ENCODE measurements around the gene OCA2.

DNA sequence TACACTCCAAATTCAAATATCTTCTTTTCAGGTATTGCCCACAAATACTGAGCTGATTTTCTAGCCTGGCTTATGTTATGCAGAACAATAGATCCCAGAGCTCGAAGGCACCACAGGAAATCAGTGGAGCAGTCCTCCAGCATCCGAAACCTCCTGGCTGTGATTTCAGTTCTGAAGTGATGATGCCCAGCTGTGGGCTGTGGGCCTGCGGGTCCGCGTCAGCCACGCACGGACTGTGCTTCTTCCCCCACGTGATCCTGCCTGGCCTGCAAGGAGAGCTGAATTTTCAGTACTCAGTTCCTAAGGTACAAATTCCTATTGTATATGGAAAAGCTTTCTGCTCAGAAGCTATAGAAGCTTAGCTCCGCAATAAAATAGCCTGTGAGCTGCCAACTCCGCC is 96.2 kb downstream of the OCA2 start:
- TF ChIP-seq POLR2A (IDR thresholded peaks at IDR 0.05; ENCODE audit: low read depth, low read length): no peak
- TF ChIP-seq, protein P1, sequence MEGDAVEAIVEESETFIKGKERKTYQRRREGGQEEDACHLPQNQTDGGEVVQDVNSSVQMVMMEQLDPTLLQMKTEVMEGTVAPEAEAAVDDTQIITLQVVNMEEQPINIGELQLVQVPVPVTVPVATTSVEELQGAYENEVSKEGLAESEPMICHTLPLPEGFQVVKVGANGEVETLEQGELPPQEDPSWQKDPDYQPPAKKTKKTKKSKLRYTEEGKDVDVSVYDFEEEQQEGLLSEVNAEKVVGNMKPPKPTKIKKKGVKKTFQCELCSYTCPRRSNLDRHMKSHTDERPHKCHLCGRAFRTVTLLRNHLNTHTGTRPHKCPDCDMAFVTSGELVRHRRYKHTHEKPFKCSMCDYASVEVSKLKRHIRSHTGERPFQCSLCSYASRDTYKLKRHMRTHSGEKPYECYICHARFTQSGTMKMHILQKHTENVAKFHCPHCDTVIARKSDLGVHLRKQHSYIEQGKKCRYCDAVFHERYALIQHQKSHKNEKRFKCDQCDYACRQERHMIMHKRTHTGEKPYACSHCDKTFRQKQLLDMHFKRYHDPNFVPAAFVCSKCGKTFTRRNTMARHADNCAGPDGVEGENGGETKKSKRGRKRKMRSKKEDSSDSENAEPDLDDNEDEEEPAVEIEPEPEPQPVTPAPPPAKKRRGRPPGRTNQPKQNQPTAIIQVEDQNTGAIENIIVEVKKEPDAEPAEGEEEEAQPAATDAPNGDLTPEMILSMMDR (conservative IDR thresholded peaks at IDR 0.05; ENCODE audit: low read depth, low read length): no peak
- no peak for TF ChIP-seq MAFK (IDR thresholded peaks at IDR 0.05; ENCODE audit: low read depth, low read length)

All from IMR-90 (cell line).